HK-2 (cell line): ENCODE measurements around the gene LCMT2.

Experiments
- DNase-seq: peaks from one replicate; pipeline ENCODE4 v3.0.0-alpha.2; 2018; ENCODE audit not compliant: unreplicated experiment

LCMT2 gene, protein sequence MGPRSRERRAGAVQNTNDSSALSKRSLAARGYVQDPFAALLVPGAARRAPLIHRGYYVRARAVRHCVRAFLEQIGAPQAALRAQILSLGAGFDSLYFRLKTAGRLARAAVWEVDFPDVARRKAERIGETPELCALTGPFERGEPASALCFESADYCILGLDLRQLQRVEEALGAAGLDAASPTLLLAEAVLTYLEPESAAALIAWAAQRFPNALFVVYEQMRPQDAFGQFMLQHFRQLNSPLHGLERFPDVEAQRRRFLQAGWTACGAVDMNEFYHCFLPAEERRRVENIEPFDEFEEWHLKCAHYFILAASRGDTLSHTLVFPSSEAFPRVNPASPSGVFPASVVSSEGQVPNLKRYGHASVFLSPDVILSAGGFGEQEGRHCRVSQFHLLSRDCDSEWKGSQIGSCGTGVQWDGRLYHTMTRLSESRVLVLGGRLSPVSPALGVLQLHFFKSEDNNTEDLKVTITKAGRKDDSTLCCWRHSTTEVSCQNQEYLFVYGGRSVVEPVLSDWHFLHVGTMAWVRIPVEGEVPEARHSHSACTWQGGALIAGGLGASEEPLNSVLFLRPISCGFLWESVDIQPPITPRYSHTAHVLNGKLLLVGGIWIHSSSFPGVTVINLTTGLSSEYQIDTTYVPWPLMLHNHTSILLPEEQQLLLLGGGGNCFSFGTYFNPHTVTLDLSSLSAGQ

DNA sequence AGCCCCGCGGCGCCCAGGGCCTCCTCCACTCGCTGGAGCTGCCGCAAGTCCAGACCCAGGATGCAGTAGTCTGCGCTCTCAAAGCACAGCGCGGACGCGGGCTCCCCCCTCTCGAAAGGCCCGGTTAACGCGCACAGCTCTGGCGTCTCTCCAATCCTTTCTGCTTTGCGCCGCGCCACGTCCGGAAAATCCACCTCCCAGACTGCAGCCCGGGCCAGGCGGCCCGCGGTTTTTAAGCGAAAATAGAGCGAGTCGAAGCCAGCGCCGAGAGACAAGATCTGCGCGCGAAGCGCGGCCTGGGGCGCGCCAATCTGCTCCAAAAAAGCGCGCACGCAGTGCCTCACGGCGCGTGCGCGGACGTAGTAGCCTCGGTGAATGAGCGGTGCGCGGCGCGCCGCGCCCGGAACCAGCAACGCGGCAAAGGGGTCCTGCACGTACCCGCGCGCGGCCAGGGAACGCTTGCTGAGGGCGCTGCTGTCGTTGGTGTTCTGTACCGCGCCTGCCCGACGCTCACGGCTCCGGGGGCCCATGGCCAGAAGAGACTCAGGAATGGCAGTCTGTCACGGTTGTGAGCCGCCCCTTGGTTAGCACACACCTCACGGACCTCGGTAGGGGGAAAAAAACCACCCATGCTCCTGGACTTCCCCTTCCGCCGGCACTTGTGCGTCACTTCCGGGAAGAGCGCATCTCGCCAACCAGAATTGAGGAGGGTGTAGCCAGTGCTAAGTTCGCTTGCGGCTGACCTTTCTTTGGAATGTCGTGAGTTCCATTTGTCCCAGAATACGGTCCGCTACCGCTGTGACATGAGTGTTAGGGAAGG lies at the start of gene LCMT2:
Gene LCMT2, minus strand, starts transcription at position 614 of the 820 bp plus-strand sequence. Its CDS starts 84 bp downstream, at position 530.
- peak; percentile 85 for DNase-seq

- no peak for DNase-seq
These were observed 48.2 kb upstream of the LCMT2 start for GRCh38 chr15:43378601-43379000.

DNA sequence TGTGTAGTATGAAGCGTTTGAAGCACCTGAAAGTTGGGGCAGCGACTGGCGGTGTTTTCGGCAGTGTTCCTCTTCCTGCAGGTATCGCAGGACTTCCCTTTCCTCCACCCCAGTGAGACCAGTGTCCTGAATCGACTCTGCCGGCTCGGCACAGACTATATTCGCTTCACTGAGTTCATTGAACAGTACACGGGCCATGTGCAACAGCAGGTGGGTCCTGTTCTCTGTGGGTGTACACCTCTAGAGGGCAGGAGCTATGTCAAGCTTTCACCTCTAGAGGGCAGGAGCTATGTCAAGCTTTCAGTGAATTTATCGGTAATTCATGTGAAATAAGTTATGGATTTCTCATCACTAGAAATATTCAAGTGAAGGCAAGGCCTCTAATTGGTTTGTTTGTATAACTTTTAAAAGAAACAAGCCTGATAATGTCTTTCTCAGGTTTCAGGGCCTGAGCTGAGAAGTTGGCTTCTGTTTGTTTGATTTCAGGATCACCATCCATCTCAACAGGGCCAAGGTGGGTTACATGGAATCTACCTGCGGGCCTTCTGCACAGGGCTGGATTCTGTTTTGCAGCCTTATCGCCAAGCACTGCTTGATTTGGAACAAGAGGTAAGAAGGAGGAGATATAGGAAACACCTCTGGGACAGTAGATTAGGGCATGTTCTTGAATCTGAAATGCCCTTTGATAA lies 45.8 kb upstream of the LCMT2 start:
- DNase-seq = no peak

- DNase-seq = peak; percentile 77
These were observed 40.9 kb upstream of the LCMT2 start, which contains the start of the genes TUBGCP4 and ZSCAN29 for GRCh38 chr15:43370975-43371974. TUBGCP4 (plus strand) TSS chr15:43371101; CDS start chr15:43371355, 254 bp downstream. ZSCAN29 (minus strand) TSS chr15:43371043; CDS start chr15:43369913, 1,130 bp downstream.

- DNase-seq = no peak
These were observed 40.1 kb upstream of the LCMT2 start for GRCh38 chr15:43370310-43370974.

- DNase-seq = no peak
These were observed 31.0 kb upstream of the LCMT2 start for GRCh38 chr15:43361313-43361903.

DNA sequence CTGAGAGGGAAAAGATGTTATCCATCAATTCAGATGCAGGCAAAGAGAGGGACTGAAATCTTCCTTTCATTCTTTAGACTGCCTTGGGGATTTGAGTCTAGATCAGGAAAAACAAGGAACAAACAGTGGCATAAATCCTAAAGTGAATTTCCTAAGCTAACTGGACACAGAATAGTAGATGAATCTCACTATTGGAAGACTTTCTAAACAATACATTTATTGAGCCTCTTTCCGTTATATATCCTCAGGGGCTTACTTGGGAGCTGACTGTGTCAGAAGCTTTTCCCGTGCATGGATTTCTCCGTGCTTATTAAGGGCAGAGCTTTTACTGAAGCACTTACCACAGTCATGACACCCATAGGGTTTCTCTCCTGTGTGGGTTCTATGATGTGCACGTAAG lies 30.4 kb upstream of the LCMT2 start:
- DNase-seq = no peak

DNA sequence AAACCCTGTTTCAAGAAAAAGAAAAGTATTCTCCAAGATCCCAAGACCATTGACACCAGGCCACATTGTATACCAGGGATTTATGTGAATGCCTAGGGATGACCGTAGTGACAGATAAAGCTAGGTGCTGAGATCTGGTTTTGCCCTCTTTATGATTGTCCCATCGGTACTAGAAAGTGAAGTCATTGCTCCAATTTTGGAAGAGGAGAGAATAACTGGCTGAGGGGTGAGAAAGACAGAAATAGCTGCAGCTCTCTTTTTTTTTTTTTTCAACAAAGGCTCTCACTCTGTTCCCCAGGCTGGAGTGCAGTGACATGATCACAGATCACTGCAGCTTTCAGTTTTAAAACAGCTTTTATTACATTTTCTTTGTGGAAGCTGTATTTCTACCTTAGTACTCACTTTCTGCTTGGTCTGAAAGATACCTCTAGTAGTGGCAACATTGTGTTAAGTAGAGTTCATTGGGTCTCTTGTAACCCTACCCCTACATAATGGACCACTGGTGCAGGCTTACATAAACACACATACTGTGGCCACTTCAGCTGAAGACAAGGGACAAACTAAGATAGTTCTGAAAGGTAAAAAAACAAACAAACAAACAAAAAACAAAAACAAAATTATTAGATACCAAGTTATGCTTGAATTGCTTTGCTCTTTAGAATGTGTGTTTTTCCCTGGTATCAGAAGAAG lies 22.5 kb upstream of the LCMT2 start:
- no peak for DNase-seq

GRCh38 chr15:43347114-43347513 lies 16.7 kb upstream of the LCMT2 start:
- DNase-seq = no peak

DNA sequence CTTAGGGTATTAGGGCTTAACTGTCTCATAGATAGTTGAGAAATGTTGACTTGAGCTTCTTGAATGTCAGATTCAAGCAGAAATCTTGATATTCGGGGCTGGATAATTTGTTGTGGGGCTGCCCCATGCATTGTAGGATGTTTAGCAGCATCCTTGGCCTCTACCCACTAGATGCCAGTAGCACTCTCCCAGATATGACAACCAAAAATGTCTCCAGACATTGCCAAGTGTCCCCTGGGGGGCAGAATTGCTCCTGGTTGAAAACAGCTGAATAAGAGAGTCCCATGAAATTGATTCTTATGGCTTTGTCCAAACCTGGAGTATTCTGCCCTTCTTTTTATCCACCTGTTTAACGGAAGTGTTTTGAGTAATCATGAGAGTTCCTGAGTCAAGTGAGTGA lies 15.9 kb upstream of the LCMT2 start:
- no peak for DNase-seq

- no peak for DNase-seq
These were observed 361 bp upstream of the LCMT2 start for GRCh38 chr15:43330780-43331087.

GRCh38 chr15:43329217-43329959 lies 985 bp downstream of the LCMT2 start:
- DNase-seq = no peak

GRCh38 chr15:43325039-43325684 lies 5.2 kb downstream of the LCMT2 start:
- DNase-seq = no peak

DNA sequence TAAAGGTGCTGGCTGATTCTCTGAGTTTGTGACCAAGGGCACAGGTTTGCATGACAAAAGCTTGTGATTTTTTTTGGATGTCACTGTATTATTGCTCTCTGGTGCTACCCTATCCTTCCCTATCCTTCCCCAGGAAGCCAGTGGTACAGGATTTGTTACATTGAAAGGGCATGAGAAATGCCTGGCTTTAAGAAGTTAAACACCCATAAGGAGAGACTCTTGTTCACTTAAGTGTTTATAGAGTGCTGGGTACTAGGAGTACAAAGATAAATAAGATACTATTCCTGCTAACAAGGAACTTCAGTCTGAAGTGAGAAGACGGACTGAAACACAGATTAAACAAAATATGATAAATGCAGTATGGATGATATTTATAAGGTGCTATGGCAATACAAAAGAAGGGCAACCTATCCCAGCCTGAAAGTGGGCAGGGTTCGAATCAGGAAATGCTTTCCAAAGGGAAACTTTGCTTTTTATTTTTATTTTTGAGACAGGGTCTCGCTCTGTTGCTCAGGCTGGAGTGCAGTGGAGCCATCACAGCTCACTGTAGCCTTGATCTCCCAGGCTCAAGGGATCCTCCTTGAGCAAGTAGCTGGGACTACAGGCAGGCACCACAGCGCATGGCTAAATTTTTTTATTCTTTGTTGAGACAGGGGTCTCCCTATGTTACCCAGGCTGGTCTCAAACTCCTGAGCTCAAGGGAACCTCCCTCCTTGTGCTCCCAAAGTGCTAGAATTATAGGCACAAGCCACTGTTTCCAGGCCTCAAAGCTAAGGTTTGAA lies 11.2 kb downstream of the LCMT2 start:
- DNase-seq = no peak

- no peak for DNase-seq
These were observed 12.7 kb downstream of the LCMT2 start for GRCh38 chr15:43317566-43318184.

DNA sequence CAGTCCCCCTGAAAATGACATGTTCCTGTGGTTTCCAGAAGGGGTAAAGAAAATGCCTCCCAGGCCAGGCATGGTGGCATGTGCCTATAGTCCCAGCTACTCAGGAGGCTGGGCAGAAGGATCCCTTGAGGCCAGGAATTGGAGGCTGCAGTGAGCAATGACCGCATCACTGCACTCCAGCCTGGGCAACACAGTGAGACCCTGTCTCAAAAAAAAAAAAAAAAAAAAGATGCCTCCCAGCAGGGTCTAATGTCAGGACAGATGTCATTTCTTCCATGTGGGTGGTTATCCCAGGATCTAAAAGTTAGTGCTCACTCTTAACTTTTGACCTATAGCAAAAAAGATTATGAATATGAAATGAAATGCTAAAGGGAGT lies 13.4 kb downstream of the LCMT2 start:
- DNase-seq = no peak
